ENCODE data around the gene PNISR.
"Not testable (repeated sequence)": the region's sequence is repeated elsewhere in the genome, so short reads cannot be mapped to it uniquely, and the experiment has no call there.

The PNISR gene

GRCh38 chr6:99424761-99425646, at the start of gene PNISR:
TSS of gene PNISR (minus strand) at chr6:99425308. CDS start at chr6:99414659, 10,649 bp downstream.
- no peak for TF ChIP-seq CTCF (IDR thresholded peaks at IDR 0.05; ENCODE audit: low read depth, low read length)

GRCh38 chr6:99473730-99474129, 48.6 kb upstream of the PNISR start:
- no peak for TF ChIP-seq CTCF (IDR thresholded peaks at IDR 0.05; ENCODE audit: low read depth, low read length)
- no peak overlapping the region for H3K4me3 ChIP-seq (ENCODE audit: low read depth, low read length)

More at GRCh38 chr6:99424761-99425646, at the start of gene PNISR:
- H3K4me3 ChIP-seq (ENCODE audit: low read depth, low read length), result peak within 1 kb of the TSS; percentile 89

GRCh38 chr6:99471638-99472037, 46.5 kb upstream of the PNISR start:
- no peak overlapping the region for H3K4me3 ChIP-seq (ENCODE audit: low read depth, low read length)
- TF ChIP-seq CTCF (IDR thresholded peaks at IDR 0.05; ENCODE audit: low read depth, low read length), result no peak

- no peak overlapping the region for H3K4me3 ChIP-seq (ENCODE audit: low read depth, low read length)
- peak; percentile 47; the same call in 1 of the 2 replicates for TF ChIP-seq CTCF (IDR thresholded peaks at IDR 0.05; ENCODE audit: low read depth, low read length)
Observed at GRCh38 chr6:99467509-99468106, 42.5 kb upstream of the PNISR start.

- H3K4me3 ChIP-seq (ENCODE audit: low read depth, low read length), result not testable (repeated sequence)
Observed at GRCh38 chr6:99459133-99459532, 34.0 kb upstream of the PNISR start.

- no peak overlapping the region for H3K4me3 ChIP-seq (ENCODE audit: low read depth, low read length)
- TF ChIP-seq CTCF (IDR thresholded peaks at IDR 0.05; ENCODE audit: low read depth, low read length), result no peak
Observed at GRCh38 chr6:99458319-99458718, 33.2 kb upstream of the PNISR start.

- no peak for TF ChIP-seq CTCF (IDR thresholded peaks at IDR 0.05; ENCODE audit: low read depth, low read length)
- no peak overlapping the region for H3K4me3 ChIP-seq (ENCODE audit: low read depth, low read length)
Observed at GRCh38 chr6:99446076-99446475, 21.0 kb upstream of the PNISR start.
